GM12801 (cell line): ENCODE results near the gene SLC2A8.

ENCODE experiments used
- CTCF ChIP-seq: IDR thresholded peaks from one replicate; pipeline ENCODE4 v1.5.1; 2011; ENCODE audit warnings: control low read depth; ENCODE audit not compliant: insufficient read length; ENCODE audit errors: extremely low read depth

The SLC2A8 gene

DNA sequence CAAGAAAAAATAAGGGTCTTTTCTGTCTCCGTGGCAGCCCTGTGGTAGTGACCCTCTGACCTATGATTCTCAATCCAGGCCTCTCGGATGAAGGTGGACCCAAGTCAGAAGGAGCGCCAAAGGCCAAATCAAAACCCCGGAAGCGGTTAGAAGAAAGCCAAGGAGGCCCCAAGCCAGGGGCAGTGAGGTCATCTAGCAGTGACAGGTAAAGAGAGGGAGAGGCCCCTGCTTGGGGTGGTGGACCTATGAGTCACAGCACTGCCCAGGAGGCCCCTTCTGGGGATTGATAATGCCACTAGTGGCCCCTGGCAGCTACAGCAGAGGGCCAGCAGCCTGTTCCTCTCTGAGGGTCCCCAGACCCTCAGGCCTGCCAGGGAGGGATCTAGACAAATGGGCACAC is 6.4 kb upstream of the SLC2A8 start:
- TF ChIP-seq CTCF = no peak

DNA sequence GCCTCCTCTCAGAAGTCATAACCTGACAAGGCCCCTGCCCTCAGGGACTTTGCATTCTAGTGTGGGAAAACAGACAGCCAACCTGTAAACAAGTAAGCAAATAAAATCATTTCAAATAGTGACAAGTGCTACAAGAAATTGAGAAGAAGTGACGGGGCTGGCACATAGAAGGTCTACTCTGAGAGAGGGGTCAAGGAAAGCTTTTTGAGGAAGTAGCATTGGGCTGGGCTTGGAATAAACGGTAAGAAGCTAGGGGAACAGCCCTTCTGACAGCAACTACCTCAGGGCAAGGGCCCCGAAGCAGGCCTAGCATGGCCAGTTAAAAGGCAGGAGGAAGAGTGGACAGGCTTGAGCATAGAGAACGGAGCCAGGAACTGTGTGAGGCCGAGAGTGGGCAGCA is 4.8 kb upstream of the SLC2A8 start:
- no peak for TF ChIP-seq CTCF

DNA sequence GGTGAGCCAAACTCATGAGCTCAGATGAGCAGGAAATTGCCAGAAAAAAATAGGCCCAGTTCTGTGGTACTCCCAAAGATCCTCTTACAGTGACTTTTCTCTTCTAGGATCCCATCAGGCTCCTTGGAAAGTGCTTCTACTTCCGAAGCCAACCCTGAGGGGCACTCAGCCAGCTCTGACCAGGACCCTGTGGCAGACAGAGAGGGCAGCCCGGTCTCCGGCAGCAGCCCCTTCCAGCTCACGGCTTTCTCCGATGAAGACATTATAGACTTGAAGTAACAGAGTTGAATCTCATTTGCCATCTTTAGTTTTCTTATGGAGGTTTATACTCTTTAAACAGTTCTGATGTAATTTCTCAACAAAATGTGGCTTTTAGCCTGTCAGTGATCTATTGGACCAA is 4.0 kb upstream of the SLC2A8 start:
- TF ChIP-seq CTCF = no peak

- no peak for TF ChIP-seq CTCF
These were observed 3.3 kb upstream of the SLC2A8 start for GRCh38 chr9:127393645-127394044.

DNA sequence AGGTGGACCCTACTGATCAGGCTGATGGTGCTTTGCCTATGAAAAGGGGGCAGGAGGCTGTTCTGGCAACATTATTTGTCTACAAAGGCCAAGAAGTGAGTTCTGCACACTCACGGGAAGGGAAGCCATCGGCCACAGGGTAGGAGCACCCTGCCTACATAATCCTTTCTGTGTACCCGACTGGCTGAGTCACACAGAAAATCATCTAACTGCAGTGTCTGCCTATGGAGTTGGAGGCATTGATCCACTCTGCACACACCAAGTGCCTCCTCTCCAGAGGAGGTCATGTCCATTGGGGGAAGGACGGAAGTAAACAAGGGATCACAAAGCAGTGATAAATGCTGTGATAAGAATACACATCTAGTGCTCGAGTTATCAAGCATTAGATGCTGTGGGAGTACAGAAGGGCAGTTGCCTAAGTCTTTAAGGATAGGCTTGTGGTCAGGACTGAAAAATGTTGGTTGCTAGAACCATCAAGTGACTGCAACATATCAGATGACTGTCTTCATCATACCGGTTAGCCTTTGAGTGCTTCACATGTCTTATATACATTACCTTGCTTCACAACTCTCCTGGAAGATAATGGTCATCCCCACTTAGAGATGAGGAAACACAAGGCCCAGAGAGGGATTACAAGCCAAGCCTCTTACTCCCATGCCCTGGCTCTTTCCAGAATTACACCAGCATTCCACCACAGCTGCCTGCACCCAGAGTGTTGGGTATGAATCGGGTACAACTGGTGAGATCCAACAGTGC is 1.3 kb upstream of the SLC2A8 start:
- no peak for TF ChIP-seq CTCF

- TF ChIP-seq CTCF = no peak
These were observed 639 bp upstream of the SLC2A8 start for GRCh38 chr9:127396253-127396807.

DNA sequence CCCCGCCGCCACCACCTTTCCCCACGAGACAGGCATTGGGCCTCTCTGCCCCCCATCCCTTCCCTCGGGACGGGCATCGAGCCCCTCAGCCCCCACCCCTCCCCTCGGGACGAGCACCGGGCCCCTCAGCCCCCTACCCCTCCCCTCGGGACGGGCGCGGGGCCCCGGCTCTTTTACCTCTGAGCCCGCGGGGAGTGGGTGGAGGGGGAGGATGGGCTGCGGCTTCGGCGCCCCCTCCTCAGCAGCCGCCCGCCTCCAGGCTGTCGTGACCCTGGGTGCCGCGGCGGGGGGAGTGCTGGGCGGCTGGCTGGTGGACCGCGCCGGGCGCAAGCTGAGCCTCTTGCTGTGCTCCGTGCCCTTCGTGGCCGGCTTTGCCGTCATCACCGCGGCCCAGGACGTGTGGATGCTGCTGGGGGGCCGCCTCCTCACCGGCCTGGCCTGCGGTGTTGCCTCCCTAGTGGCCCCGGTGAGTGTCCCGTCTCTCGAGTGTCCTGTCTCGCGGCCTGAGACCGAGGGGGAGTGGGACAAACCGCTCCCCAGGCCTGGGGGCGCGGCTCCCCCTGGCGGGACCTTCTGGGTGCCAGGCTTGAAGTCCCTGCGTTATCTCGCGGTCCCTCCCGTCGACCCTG is 791 bp downstream of the SLC2A8 start:
- no peak for TF ChIP-seq CTCF
